Mucosa of descending colon (tissue), 3 donors: ENCODE data around the gene DLK2. TPM values are rescaled to one million over a fixed set of nuclear protein-coding genes. Genes with fewer than 3 reads are reported as not detected.
"Not testable (repeated sequence)": the region's sequence is repeated elsewhere in the genome, so short reads cannot be mapped to it uniquely, and the experiment has no call there.

ENCODE experiments used
- ATAC-seq: fragments of 200-7000 bp; cut with Tn5 transposase; one replicate; pipeline ENCODE4 v1.9.1; 2020; ENCODE audit warnings: mild to moderate bottlenecking, moderate library complexity
- DNase-seq, 3 donors: peaks; one replicate each; pipeline ENCODE4 v3.0.0-alpha.2; 2020
- H3K36me3 ChIP-seq: fragments of 200-600 bp; one replicate; pipeline ENCODE4 v1.8.0; 2021; ENCODE audit warnings: low read depth, mild to moderate bottlenecking
- H3K4me1 ChIP-seq: fragments of 200-600 bp; one replicate; pipeline ENCODE4 v1.8.0; 2021; ENCODE audit warnings: low read depth, mild to moderate bottlenecking
- H3K4me3 ChIP-seq: fragments of 200-600 bp; one replicate; pipeline ENCODE4 v1.8.0; 2021; ENCODE audit warnings: mild to moderate bottlenecking
- H3K9me3 ChIP-seq: fragments of 200-600 bp; one replicate; pipeline ENCODE4 v1.8.0; 2021; ENCODE audit warnings: mild to moderate bottlenecking
- CTCF ChIP-seq: fragments of 200-600 bp; IDR thresholded peaks from one replicate; pipeline ENCODE4 v1.8.0; 2022; ENCODE audit warnings: antibody characterized with exemption, mild to moderate bottlenecking
- intact Hi-C, 2 donors: fragments of 100-400 bp; cut with DNase I in 1 of 2; cut with micrococcal nuclease in 1 of 2; formaldehyde crosslinking; loops; one replicate each; pipeline versions ENCODE4 v1.11.0 to v1.11.1; 2022; cut with DNase I, micrococcal nuclease
- total RNA-seq, 3 donors: library from RNA; stranded (reverse); fragmentation: NEBNext Ultra II Directional in 2 of 3; extraction: Animal tissue kit (Norgen Biotek cat#: 25700) in 2 of 3; gene quantifications; one replicate each; pipeline versions ENCODE4 v1.2.1 to v1.2.4, GENCODE V29; 2021 to 2023
- donor health status: DM: no; HTN: no; CAD: no; lungs with moderate emphysema.
- donor health status: DM: no; HTN: no; CAD: no.
- donor health status: DM: no; HTN: yes; CAD: no.

Gene DLK2
- total RNA-seq, 3 donors from 2014 or later = 0.47 TPM; not detected in 2

GRCh38 chr6:43471399-43471798 lies 16.1 kb upstream of the DLK2 start:
- no peak for TF ChIP-seq CTCF
- H3K36me3 ChIP-seq = no peaks in the 10 kb centered on the region
- H3K4me1 ChIP-seq = no peaks in the 10 kb centered on the region
- ATAC-seq = no peak
- intact Hi-C loops = no loop called here
- no peak for DNase-seq
- H3K9me3 ChIP-seq = no peaks in the 10 kb centered on the region
- no peak overlapping the region for H3K4me3 ChIP-seq

- Histone ChIP-seq H3K9me3 (no peaks in the 10 kb centered on the region), H3K4me3 (no peak overlapping the region), H3K4me1 (no peaks in the 10 kb centered on the region), H3K36me3 (no peaks in the 10 kb centered on the region)
- intact Hi-C loops = no loop called here
- no peak for TF ChIP-seq CTCF
- DNase-seq = no peak
- ATAC-seq = no peak
Measured at GRCh38 chr6:43469947-43470346, 14.6 kb upstream of the DLK2 start.

GRCh38 chr6:43468748-43469681 lies 13.7 kb upstream of the DLK2 start:
- Histone ChIP-seq H3K4me1 (no peaks in the 10 kb centered on the region), H3K9me3 (no peaks in the 10 kb centered on the region), H3K4me3 (no peak overlapping the region), H3K36me3 (no peaks in the 10 kb centered on the region)
- intact Hi-C loops = no loop called here
- DNase-seq (no peak), ATAC-seq (no peak)
- no peak for TF ChIP-seq CTCF

GRCh38 chr6:43468240-43468639 lies 12.9 kb upstream of the DLK2 start:
- Histone ChIP-seq H3K4me1 (no peaks in the 10 kb centered on the region), H3K9me3 (no peaks in the 10 kb centered on the region), H3K36me3 (no peaks in the 10 kb centered on the region), H3K4me3 (no peak overlapping the region)
- intact Hi-C loops = no loop called here
- no peak for TF ChIP-seq CTCF
- no peak for ATAC-seq
- no peak for DNase-seq

GRCh38 chr6:43467752-43468151 lies 12.4 kb upstream of the DLK2 start:
- H3K4me1 ChIP-seq = no peaks in the 10 kb centered on the region
- no peak for DNase-seq
- no peak for TF ChIP-seq CTCF
- no peaks in the 10 kb centered on the region for H3K9me3 ChIP-seq
- no peaks in the 10 kb centered on the region for H3K36me3 ChIP-seq
- intact Hi-C loops = no loop called here
- H3K4me3 ChIP-seq = no peak overlapping the region
- ATAC-seq = no peak

GRCh38 chr6:43467265-43467664 lies 11.9 kb upstream of the DLK2 start:
- H3K9me3 ChIP-seq, H3K4me3 ChIP-seq, DNase-seq, ATAC-seq, intact Hi-C loops, H3K36me3 ChIP-seq, H3K4me1 ChIP-seq: not testable (repeated sequence)
